Breast epithelium (tissue), 3 donors: Measurements from ENCODE around the gene PIAS3.

Source experiments
- POLR2A ChIP-seq: fragments of 450-650 bp; IDR thresholded peaks from one replicate; pipeline ENCODE4 v1.6.1; 2016; ENCODE audit warnings: antibody characterized with exemption, mild to moderate bottlenecking, moderate library complexity
- TF ChIP-seq, protein P1 (sequence below), 3 donors: fragments of 450-650 bp; IDR thresholded peaks; one replicate each; pipeline ENCODE4 v1.5.1; 2016 to 2017; ENCODE audit warnings: antibody characterized with exemption in 3 of 3, mild to moderate bottlenecking in 3 of 3, moderate library complexity in 3 of 3

DNA sequence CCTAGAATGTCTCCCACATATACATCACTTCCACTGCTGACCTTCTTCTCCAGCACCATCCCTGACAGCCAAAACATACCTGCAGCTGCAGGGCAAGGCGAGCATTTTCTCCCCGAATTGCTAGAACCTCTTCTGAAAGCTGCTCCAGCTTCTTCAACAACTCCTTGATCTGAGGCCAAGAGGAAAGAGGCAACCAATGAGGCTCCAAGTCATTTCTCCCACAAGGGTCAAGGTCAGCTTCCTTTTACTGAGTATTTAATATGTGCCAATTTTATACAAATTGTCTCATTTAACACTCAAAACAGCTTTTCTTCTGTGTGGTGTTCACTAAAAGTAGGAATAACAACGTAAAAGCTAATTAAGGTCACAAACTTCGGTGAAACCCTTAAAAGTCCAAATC lies 9.4 kb upstream of the PIAS3 start:
- TF ChIP-seq POLR2A: no peak
- TF ChIP-seq, protein P1, sequence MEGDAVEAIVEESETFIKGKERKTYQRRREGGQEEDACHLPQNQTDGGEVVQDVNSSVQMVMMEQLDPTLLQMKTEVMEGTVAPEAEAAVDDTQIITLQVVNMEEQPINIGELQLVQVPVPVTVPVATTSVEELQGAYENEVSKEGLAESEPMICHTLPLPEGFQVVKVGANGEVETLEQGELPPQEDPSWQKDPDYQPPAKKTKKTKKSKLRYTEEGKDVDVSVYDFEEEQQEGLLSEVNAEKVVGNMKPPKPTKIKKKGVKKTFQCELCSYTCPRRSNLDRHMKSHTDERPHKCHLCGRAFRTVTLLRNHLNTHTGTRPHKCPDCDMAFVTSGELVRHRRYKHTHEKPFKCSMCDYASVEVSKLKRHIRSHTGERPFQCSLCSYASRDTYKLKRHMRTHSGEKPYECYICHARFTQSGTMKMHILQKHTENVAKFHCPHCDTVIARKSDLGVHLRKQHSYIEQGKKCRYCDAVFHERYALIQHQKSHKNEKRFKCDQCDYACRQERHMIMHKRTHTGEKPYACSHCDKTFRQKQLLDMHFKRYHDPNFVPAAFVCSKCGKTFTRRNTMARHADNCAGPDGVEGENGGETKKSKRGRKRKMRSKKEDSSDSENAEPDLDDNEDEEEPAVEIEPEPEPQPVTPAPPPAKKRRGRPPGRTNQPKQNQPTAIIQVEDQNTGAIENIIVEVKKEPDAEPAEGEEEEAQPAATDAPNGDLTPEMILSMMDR (IDR thresholded peaks at IDR 0.05): no peak
